Mesendoderm (in vitro differentiated cells): ENCODE measurements around the gene ZBTB11.
"Not testable (repeated sequence)": the region's sequence is repeated elsewhere in the genome, so short reads cannot be mapped to it uniquely, and the experiment has no call there.

Experiments used
- DNase-seq: peaks from one replicate; pipeline ENCODE4 v3.0.0; 2013
- H2AK5ac ChIP-seq: 2 replicates; pipeline ENCODE4 v1.6.1; 2013; ENCODE audit warnings: low read length, inconsistent platforms
- H2BK120ac ChIP-seq: 2 replicates; pipeline ENCODE4 v1.6.1; 2013; ENCODE audit warnings: low read depth, mild to moderate bottlenecking, low read length, moderate library complexity, mixed read lengths
- H2BK15ac ChIP-seq: replicated peaks from 2 replicates; pipeline ENCODE4 v1.6.1; 2013; ENCODE audit warnings: low read depth, mild to moderate bottlenecking, moderate library complexity
- H2BK5ac ChIP-seq: 2 replicates; pipeline ENCODE4 v1.6.1; 2013; ENCODE audit warnings: low read length, inconsistent platforms
- H3K18ac ChIP-seq: 2 replicates; pipeline ENCODE4 v1.6.1; 2013; ENCODE audit warnings: mild to moderate bottlenecking, low read length, mixed read lengths
- H3K23ac ChIP-seq: one replicate; pipeline ENCODE4 v1.6.1; 2013; ENCODE audit warnings: low read length
- H3K27ac ChIP-seq: 2 replicates; pipeline ENCODE4 v1.5.1; 2013; ENCODE audit warnings: low read depth, mild to moderate bottlenecking, inconsistent platforms, low read length, moderate library complexity
- H3K27me3 ChIP-seq: 2 replicates; pipeline ENCODE4 v1.6.1; 2013; ENCODE audit warnings: low read length, control low read depth, mild to moderate bottlenecking, inconsistent platforms; ENCODE audit not compliant: insufficient read depth, poor library complexity
- H3K36me3 ChIP-seq: 2 replicates; pipeline ENCODE4 v1.6.1; 2013; ENCODE audit warnings: low read length, inconsistent platforms; ENCODE audit not compliant: control insufficient read depth, insufficient read depth
- H3K4ac ChIP-seq: one replicate; pipeline ENCODE4 v1.6.1; 2013; ENCODE audit warnings: low read depth, mild to moderate bottlenecking, low read length, moderate library complexity
- H3K4me1 ChIP-seq: 2 replicates; pipeline ENCODE4 v1.6.1; 2013; ENCODE audit warnings: low read depth, low read length, inconsistent platforms; ENCODE audit not compliant: control insufficient read depth
- H3K4me2 ChIP-seq: 2 replicates; pipeline ENCODE4 v1.6.1; 2013; ENCODE audit warnings: low read length
- H3K4me3 ChIP-seq: 2 replicates; pipeline ENCODE4 v1.5.1; 2013; ENCODE audit warnings: mild to moderate bottlenecking, low read length
- H3K56ac ChIP-seq: one replicate; pipeline ENCODE4 v1.6.1; 2013; ENCODE audit warnings: low read length
- H3K79me1 ChIP-seq: 2 replicates; pipeline ENCODE4 v1.6.1; 2013; ENCODE audit warnings: low read length, inconsistent platforms
- H3K79me2 ChIP-seq: 2 replicates; pipeline ENCODE4 v1.6.1; 2013; ENCODE audit warnings: mild to moderate bottlenecking, low read length; ENCODE audit not compliant: control insufficient read depth, insufficient read depth
- H3K9ac ChIP-seq: 2 replicates; pipeline ENCODE4 v1.6.1; 2013; ENCODE audit warnings: low read length, inconsistent platforms
- H4K5ac ChIP-seq: one replicate; pipeline ENCODE4 v1.6.1; 2013; ENCODE audit warnings: low read length
- H4K8ac ChIP-seq: one replicate; pipeline ENCODE4 v1.6.1; 2013; ENCODE audit warnings: low read depth, mild to moderate bottlenecking, control low read depth, low read length, moderate library complexity
- WGBS: extraction: QIAGEN DNeasy Blood & Tissue Kit; methylation state at CpG from one replicate; pipeline ENCODE4 v1.1.7; 2013; ENCODE audit warnings: low lambda C conversion rate, missing lambda C conversion rate; ENCODE audit not compliant: insufficient coverage; ENCODE audit errors: extremely low coverage; 5-methylcytosine and 5-hydroxymethylcytosine counted together

Gene ZBTB11

DNA sequence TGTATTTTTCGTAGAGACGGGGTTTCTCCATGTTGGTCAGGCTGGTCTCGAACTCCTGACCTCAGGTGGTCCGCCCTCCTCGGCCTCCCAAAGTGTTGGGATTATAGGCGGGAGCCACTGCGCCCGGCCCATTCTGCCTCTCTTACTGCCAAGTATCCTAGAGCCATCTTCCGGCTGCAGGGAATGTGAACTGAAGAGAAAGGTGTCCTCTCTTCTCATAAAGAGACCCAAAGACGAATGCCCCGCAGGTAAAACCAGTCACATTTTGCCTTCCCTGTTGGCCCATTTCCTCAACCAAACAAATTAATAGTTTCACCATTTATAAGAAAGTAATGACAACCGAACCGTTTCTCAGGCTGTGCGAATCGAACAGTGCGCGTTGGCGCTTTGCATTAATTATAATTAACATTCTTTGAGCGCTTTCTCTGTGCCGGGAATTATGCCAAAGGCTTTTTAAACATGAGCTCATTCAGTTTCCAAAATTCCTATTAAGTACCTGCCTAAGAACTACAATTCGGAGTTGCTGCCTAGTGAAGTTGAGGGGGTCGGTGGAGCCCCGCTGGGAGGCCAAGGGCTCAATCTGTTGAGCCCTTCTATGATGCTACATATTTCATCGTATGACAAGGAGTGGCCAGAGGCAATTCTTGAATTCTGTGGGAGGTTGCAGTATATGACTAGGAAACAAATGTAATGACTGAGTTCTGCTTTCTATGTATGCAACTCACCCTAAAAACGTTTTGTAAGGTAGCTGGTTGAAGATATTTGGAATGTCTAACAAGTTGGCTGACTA is 10.4 kb upstream of the ZBTB11 start:
- Histone ChIP-seq H2BK15ac (no peak overlapping the region), H2BK5ac (no peak overlapping the region), H3K4me3 (no peak overlapping the region), H3K18ac (no peak overlapping the region), H4K5ac (no peak overlapping the region), H3K9ac (no peak overlapping the region), H3K79me2 (peaks cover 28% of the 10 kb centered on the region), H3K56ac (peak overlapping the region; percentile 9), H3K79me1 (no peaks in the 10 kb centered on the region), H3K4me1 (no peaks in the 10 kb centered on the region), H2BK120ac (no peak overlapping the region), H3K27me3 (no peaks in the 10 kb centered on the region), H3K23ac (no peak overlapping the region), H3K4ac (no peak overlapping the region), H4K8ac (no peak overlapping the region), H2AK5ac (no peak overlapping the region), H3K27ac (no peak overlapping the region), H3K36me3 (peaks cover 1% of the 10 kb centered on the region), H3K4me2 (no peak overlapping the region)
- WGBS: no CpG with 5 or more reads among the region's 25 CpGs
- DNase-seq: no peak

DNA sequence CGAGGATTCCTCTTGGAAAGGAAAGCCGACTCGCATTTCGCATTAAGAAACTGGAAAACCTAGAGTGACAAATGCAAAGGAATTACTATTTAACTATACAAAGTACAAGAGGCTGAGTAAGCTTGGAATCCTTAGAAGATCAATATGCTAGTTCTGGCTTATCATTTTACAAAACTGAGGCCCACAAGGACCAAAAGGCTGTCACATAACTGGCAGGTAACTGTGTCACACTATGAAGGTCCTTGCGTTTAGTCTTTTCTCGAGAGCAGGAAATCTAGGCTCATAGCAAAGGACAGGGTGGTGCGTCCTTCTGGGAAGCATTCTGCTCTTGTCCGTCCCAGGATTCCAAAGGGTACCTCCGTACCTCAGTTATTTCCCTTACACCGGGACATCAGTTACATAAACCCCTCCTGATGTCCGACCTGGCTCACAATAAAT is 9.0 kb upstream of the ZBTB11 start:
- Histone ChIP-seq H4K8ac (no peak overlapping the region), H3K18ac (peak overlapping the region; percentile 71), H3K4ac (peak overlapping the region; percentile 78), H3K4me1 (no peaks in the 10 kb centered on the region), H2AK5ac (peak overlapping the region; percentile 17), H2BK120ac (no peak overlapping the region), H3K27ac (no peak overlapping the region), H3K56ac (peak overlapping the region; percentile 97), H2BK5ac (peak overlapping the region; percentile 54), H3K79me2 (peaks cover 28% of the 10 kb centered on the region), H4K5ac (peak overlapping the region; percentile 73), H3K79me1 (no peaks in the 10 kb centered on the region), H3K36me3 (peaks cover 7% of the 10 kb centered on the region), H3K4me3 (peak overlapping the region; percentile 84), H3K9ac (peak overlapping the region; percentile 96), H3K27me3 (no peaks in the 10 kb centered on the region), H3K23ac (no peak overlapping the region), H3K4me2 (peak overlapping the region; percentile 33), H2BK15ac (no peak overlapping the region)
- no CpG with 5 or more reads among the region's 11 CpGs for WGBS
- no peak for DNase-seq

DNA sequence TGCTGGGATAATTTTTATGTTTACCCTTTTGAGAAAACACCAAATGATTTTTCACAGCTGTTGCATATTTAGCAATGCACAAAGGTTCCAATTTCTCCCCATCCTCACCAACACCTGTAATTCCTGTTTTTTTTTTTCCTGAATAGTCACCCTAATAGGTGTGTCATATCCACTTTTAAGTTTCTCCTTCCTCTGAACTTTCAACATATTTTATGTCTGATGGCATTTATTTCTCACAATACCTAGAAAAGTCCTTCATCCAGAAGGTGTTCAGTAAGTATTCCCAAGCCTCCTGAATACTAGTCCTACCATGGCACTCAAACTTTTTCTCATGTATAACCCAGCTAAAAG is 8.1 kb upstream of the ZBTB11 start:
- H3K4ac ChIP-seq: no peak overlapping the region
- H3K79me2 ChIP-seq: peaks cover 28% of the 10 kb centered on the region
- H3K27ac ChIP-seq: no peak overlapping the region
- peak overlapping the region; percentile 97 for H3K56ac ChIP-seq
- H3K9ac ChIP-seq: peak overlapping the region; percentile 96
- no peaks in the 10 kb centered on the region for H3K4me1 ChIP-seq
- H4K5ac ChIP-seq: no peak overlapping the region
- no peak overlapping the region for H2BK5ac ChIP-seq
- no peak overlapping the region for H3K23ac ChIP-seq
- no peaks in the 10 kb centered on the region for H3K27me3 ChIP-seq
- H2AK5ac ChIP-seq: no peak overlapping the region
- peak overlapping the region; percentile 84 for H3K4me3 ChIP-seq
- H3K18ac ChIP-seq: no peak overlapping the region
- H3K79me1 ChIP-seq: no peaks in the 10 kb centered on the region
- H2BK15ac ChIP-seq: no peak overlapping the region
- no peak for DNase-seq
- H3K4me2 ChIP-seq: peak overlapping the region; percentile 33
- no peak overlapping the region for H4K8ac ChIP-seq
- H2BK120ac ChIP-seq: no peak overlapping the region
- H3K36me3 ChIP-seq: peaks cover 9% of the 10 kb centered on the region

DNA sequence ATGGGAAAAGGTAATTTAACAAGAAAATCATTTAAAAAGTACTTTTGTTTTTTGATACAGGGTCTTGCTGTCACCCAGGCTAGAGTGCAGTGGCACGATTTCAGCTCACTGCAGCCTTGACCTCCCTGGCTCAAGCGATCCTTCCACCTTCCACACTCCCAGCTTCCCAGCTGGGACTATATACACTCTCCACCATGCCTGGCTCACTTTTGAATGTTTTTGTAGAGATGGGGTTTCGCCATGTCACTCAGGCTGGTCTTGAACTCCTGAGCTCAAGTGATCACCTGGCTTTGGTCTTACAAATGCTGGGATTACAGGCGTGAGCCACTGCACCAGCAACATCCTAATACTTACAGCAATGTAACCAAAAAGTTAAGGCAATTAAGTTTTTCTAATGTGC is 3.5 kb upstream of the ZBTB11 start:
- no peak overlapping the region for H3K4ac ChIP-seq
- H2BK5ac ChIP-seq: no peak overlapping the region
- no peak overlapping the region for H4K5ac ChIP-seq
- no peak overlapping the region for H3K23ac ChIP-seq
- H3K27me3 ChIP-seq: no peaks in the 10 kb centered on the region
- H3K56ac ChIP-seq: no peak overlapping the region
- H3K9ac ChIP-seq: no peak overlapping the region
- no peak overlapping the region for H2AK5ac ChIP-seq
- DNase-seq: no peak
- no peak overlapping the region for H3K18ac ChIP-seq
- H3K79me2 ChIP-seq: peaks cover 20% of the 10 kb centered on the region
- H3K4me1 ChIP-seq: no peaks in the 10 kb centered on the region
- no peak overlapping the region for H3K4me2 ChIP-seq
- H3K36me3 ChIP-seq: peaks cover 9% of the 10 kb centered on the region
- no peak overlapping the region for H3K4me3 ChIP-seq
- no peak overlapping the region for H2BK15ac ChIP-seq
- no CpG with 5 or more reads among the region's 4 CpGs for WGBS
- no peaks in the 10 kb centered on the region for H3K79me1 ChIP-seq
- no peak overlapping the region for H2BK120ac ChIP-seq
- H3K27ac ChIP-seq: no peak overlapping the region
- H4K8ac ChIP-seq: no peak overlapping the region

DNA sequence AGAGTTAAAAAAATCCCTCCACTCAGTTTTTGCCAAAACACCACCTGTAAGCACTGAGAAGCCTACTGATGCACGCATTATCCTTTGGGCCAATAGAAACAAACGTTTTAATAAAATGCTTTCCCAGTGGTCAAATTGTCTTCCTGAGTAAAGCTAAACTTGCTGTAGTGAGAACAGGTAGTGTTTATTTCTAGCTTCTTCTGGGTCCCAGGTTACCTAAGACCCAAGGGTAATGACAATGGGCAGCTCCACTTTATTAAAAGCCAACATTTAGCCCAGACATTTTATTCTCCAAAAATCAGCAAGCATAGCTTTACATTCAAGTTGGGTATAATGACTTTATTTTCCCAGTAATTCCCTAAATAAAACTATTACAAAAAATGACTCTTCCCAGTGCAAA is 1.9 kb upstream of the ZBTB11 start:
- not testable (repeated sequence) for H3K18ac ChIP-seq, H3K4ac ChIP-seq, H3K79me1 ChIP-seq, H4K5ac ChIP-seq, H3K9ac ChIP-seq, H2BK120ac ChIP-seq, H3K23ac ChIP-seq, H2AK5ac ChIP-seq, H3K4me2 ChIP-seq, H2BK5ac ChIP-seq, H2BK15ac ChIP-seq, H3K56ac ChIP-seq, H3K27me3 ChIP-seq, H3K4me3 ChIP-seq, H3K4me1 ChIP-seq, H3K27ac ChIP-seq, DNase-seq, H4K8ac ChIP-seq, H3K36me3 ChIP-seq
- peaks cover 18% of the 10 kb centered on the region for H3K79me2 ChIP-seq
- no CpG with 5 or more reads among the region's 2 CpGs for WGBS
